ENCODE results near the gene AKAP5.
"Not testable (repeated sequence)": the region's sequence is repeated elsewhere in the genome, so short reads cannot be mapped to it uniquely, and the experiment has no call there.

The AKAP5 gene

DNA sequence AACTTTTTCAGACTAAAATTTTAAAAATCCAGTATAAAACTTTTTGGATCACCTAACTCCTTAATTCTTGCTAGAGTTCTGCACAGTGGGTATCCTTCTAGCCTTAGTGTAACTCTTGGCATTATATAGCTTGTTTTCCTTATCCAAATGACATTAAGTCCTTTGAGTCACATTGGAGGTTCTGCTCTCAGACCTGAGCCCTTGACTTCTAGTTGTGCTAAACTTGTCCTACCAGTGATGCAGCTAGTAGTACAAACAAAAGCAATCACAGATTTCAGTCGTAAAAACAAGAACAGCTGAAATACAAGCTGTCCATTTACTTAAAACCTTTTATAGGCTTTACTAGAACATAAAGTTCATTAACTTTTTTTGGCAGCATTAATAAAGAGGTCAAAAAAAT lies 49.8 kb downstream of the AKAP5 start:
- Mint-ChIP-seq H3K4me3 (no peak overlapping the region), H3K36me3 (ENCODE audit: low read depth) (peaks cover 9% of the 10 kb centered on the region), H3K4me1 (ENCODE audit: low read depth) (peaks cover 41% of the 10 kb centered on the region), H3K27me3 (no peaks in the 10 kb centered on the region), H3K27ac (no peak overlapping the region), H3K9me3 (no peaks in the 10 kb centered on the region)
- intact Hi-C loops (cut with micrococcal nuclease) = no loop called here

GRCh38 chr14:64516969-64517368 lies 51.7 kb downstream of the AKAP5 start:
- Mint-ChIP-seq H3K4me3 (no peak overlapping the region), H3K4me1 (ENCODE audit: low read depth) (peaks cover 26% of the 10 kb centered on the region), H3K27me3 (no peaks in the 10 kb centered on the region), H3K9me3 (no peaks in the 10 kb centered on the region), H3K36me3 (ENCODE audit: low read depth) (peaks cover 9% of the 10 kb centered on the region), H3K27ac (no peak overlapping the region)
- intact Hi-C loops (cut with micrococcal nuclease) = no loop called here

GRCh38 chr14:64517667-64518066 lies 52.4 kb downstream of the AKAP5 start:
- intact Hi-C loops (cut with micrococcal nuclease); H3K36me3 Mint-ChIP-seq (ENCODE audit: low read depth); H3K27ac Mint-ChIP-seq; H3K27me3 Mint-ChIP-seq; H3K9me3 Mint-ChIP-seq; H3K4me3 Mint-ChIP-seq: not testable (repeated sequence)
- H3K4me1 Mint-ChIP-seq (ENCODE audit: low read depth) = peaks cover 26% of the 10 kb centered on the region

- Mint-ChIP-seq H3K27ac (no peak overlapping the region), H3K4me1 (ENCODE audit: low read depth) (peaks cover 26% of the 10 kb centered on the region)
Observed at GRCh38 chr14:64518229-64518628, 52.9 kb downstream of the AKAP5 start.

DNA sequence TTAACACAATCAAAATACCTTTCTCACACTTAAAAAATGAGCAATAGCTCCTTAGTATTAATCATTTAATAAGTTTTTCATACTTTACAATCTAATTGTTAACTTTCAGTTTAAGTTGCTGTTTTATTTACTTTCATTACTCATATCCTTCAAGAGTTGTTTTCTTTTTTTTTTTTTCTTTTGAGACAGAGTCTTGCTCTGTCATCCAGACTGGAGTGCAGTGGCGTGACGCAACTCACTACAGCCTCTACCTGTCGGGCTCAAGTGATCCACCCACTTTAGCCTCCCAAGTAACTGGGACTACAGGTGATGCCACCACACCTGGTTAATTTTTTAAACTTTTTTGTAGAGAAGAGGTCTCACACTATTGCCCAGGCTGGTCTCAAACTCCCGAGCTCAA lies 55.4 kb downstream of the AKAP5 start:
- no peaks in the 10 kb centered on the region for H3K27me3 Mint-ChIP-seq
- intact Hi-C loops (cut with micrococcal nuclease) = no loop called here
- no peaks in the 10 kb centered on the region for H3K9me3 Mint-ChIP-seq
- peaks cover 7% of the 10 kb centered on the region for H3K36me3 Mint-ChIP-seq (ENCODE audit: low read depth)
- H3K27ac Mint-ChIP-seq = no peak overlapping the region
- no peak overlapping the region for H3K4me3 Mint-ChIP-seq
- H3K4me1 Mint-ChIP-seq (ENCODE audit: low read depth) = peaks cover 18% of the 10 kb centered on the region

More at GRCh38 chr14:64518229-64518628, 52.9 kb downstream of the AKAP5 start:
- no peaks in the 10 kb centered on the region for H3K9me3 Mint-ChIP-seq
- intact Hi-C loops (cut with micrococcal nuclease) = no loop called here
- H3K4me3 Mint-ChIP-seq = no peak overlapping the region
- H3K27me3 Mint-ChIP-seq = no peaks in the 10 kb centered on the region
- peaks cover 9% of the 10 kb centered on the region for H3K36me3 Mint-ChIP-seq (ENCODE audit: low read depth)

GRCh38 chr14:64522591-64523355 lies 57.5 kb downstream of the AKAP5 start:
- H3K4me1 Mint-ChIP-seq (ENCODE audit: low read depth) = peaks cover 10% of the 10 kb centered on the region
- intact Hi-C loops (cut with micrococcal nuclease) = no loop called here
- no peak overlapping the region for H3K27ac Mint-ChIP-seq
- H3K9me3 Mint-ChIP-seq = no peaks in the 10 kb centered on the region
- no peak overlapping the region for H3K4me3 Mint-ChIP-seq
- H3K36me3 Mint-ChIP-seq (ENCODE audit: low read depth) = peaks cover 21% of the 10 kb centered on the region
- no peaks in the 10 kb centered on the region for H3K27me3 Mint-ChIP-seq
